WTC11 (cell line): Measurements from ENCODE around the gene KIF12. TPM values are rescaled to one million over a fixed set of nuclear protein-coding genes. Genes with fewer than 3 reads are reported as not detected.

Experiments
- ATAC-seq: fragments of 200-7000 bp; cut with Tn5 transposase; 2 replicates; pipeline ENCODE4 v1.10.0; 2021; ENCODE audit warnings: mild to moderate bottlenecking, moderate library complexity
- CTCF ChIA-PET: fragments of 300-600 bp; sonication (Branson Sonifier 250); formaldehyde crosslinking; loops from one replicate; lab custom pipeline; 2021; ENCODE audit warnings: antibody characterized with exemption; lab: Charles Lee
- POLR2A ChIA-PET: fragments of 350-600 bp; sonication (Branson Sonifier 250); formaldehyde crosslinking; loops from one replicate; lab custom pipeline; 2021; ENCODE audit warnings: antibody characterized with exemption; lab: Charles Lee
- DNase-seq: peaks from one replicate; pipeline ENCODE4 v3.0.0; 2021; ENCODE audit warnings: low spot score
- H3K27ac Mint-ChIP-seq: 2 replicates; pipeline ENCODE4 v1.8.0; 2021; ENCODE audit warnings: mixed read lengths
- H3K27me3 Mint-ChIP-seq: 2 replicates; pipeline ENCODE4 v1.8.0; 2021; ENCODE audit warnings: low read depth, mild to moderate bottlenecking, moderate library complexity, mixed read lengths
- H3K36me3 Mint-ChIP-seq: 2 replicates; pipeline ENCODE4 v1.8.0; 2021; ENCODE audit warnings: mixed read lengths
- H3K4me1 Mint-ChIP-seq: 2 replicates; pipeline ENCODE4 v1.8.0; 2022; ENCODE audit warnings: mixed read lengths
- H3K4me3 Mint-ChIP-seq: 2 replicates; pipeline ENCODE4 v1.8.0; 2021; ENCODE audit warnings: mild to moderate bottlenecking, moderate library complexity, mixed read lengths
- H3K9me3 Mint-ChIP-seq: 2 replicates; pipeline ENCODE4 v1.8.0; 2021; ENCODE audit warnings: mixed read lengths
- CREM ChIP-seq: sonication (generic); formaldehyde crosslinking; IDR thresholded peaks from 2 replicates; pipeline ENCODE4 v1.8.1; 2022; ENCODE audit warnings: mild to moderate bottlenecking, missing genetic modification reagents, moderate library complexity
- ELF4 ChIP-seq: sonication (generic); formaldehyde crosslinking; IDR thresholded peaks from 2 replicates; pipeline ENCODE4 v1.8.1; 2022; ENCODE audit warnings: low read depth, mild to moderate bottlenecking, moderate library complexity, missing genetic modification reagents
- ESRRA ChIP-seq: sonication (generic); formaldehyde crosslinking; IDR thresholded peaks from 2 replicates; pipeline ENCODE4 v1.8.1; 2022; ENCODE audit warnings: mild to moderate bottlenecking, missing genetic modification reagents, borderline replicate concordance
- ETV6 ChIP-seq: sonication (generic); formaldehyde crosslinking; IDR thresholded peaks from 2 replicates; pipeline ENCODE4 v1.8.1; 2022; ENCODE audit warnings: mild to moderate bottlenecking, missing genetic modification reagents
- FOXP1 ChIP-seq: sonication (generic); formaldehyde crosslinking; IDR thresholded peaks from 2 replicates; pipeline ENCODE4 v1.8.0; 2022; ENCODE audit warnings: missing genetic modification reagents, mild to moderate bottlenecking, moderate library complexity, borderline replicate concordance
- GABPB1 ChIP-seq: sonication (generic); formaldehyde crosslinking; IDR thresholded peaks from 2 replicates; pipeline ENCODE4 v1.8.1; 2023; ENCODE audit warnings: mild to moderate bottlenecking, missing genetic modification reagents
- GRHL2 ChIP-seq: fragments of 250-450 bp; sonication (Bioruptor Pico); IDR thresholded peaks from 2 replicates; pipeline ENCODE4 v1.8.0; 2022; ENCODE audit warnings: mild to moderate bottlenecking, moderate library complexity; ENCODE audit not compliant: insufficient replicate concordance, severe bottlenecking
- NFYB ChIP-seq: sonication (generic); formaldehyde crosslinking; conservative IDR thresholded peaks from 2 replicates; pipeline ENCODE4 v1.8.0; 2022; ENCODE audit warnings: low read depth, missing genetic modification reagents
- NR2C2 ChIP-seq: sonication (generic); formaldehyde crosslinking; IDR thresholded peaks from 2 replicates; pipeline ENCODE4 v1.8.0; 2022; ENCODE audit warnings: mild to moderate bottlenecking, missing genetic modification reagents
- NR3C1 ChIP-seq: sonication (generic); formaldehyde crosslinking; conservative IDR thresholded peaks from 2 replicates; pipeline ENCODE4 v1.8.1; 2023; ENCODE audit warnings: low read depth, mild to moderate bottlenecking, missing genetic modification reagents
- TEAD4 ChIP-seq: sonication (generic); formaldehyde crosslinking; IDR thresholded peaks from 2 replicates; pipeline ENCODE4 v1.8.0; 2022; ENCODE audit warnings: mild to moderate bottlenecking, missing genetic modification reagents
- USF2 ChIP-seq: sonication (generic); formaldehyde crosslinking; IDR thresholded peaks from 2 replicates; pipeline ENCODE4 v1.8.1; 2023; ENCODE audit warnings: mild to moderate bottlenecking, missing genetic modification reagents, moderate library complexity
- ZNF121 ChIP-seq: sonication (generic); formaldehyde crosslinking; IDR thresholded peaks from 2 replicates; pipeline ENCODE4 v1.8.0; 2023; ENCODE audit warnings: missing genetic modification reagents
- ZNF232 ChIP-seq: sonication (generic); formaldehyde crosslinking; IDR thresholded peaks from 2 replicates; pipeline ENCODE4 v1.8.0; 2022; ENCODE audit warnings: mild to moderate bottlenecking, missing genetic modification reagents
- ZNF423 ChIP-seq: fragments of 250-450 bp; sonication (Bioruptor Pico); IDR thresholded peaks from 2 replicates; pipeline ENCODE4 v2.1.2; 2022; ENCODE audit warnings: mild to moderate bottlenecking, moderate library complexity
- ZNF671 ChIP-seq: fragments of 250-450 bp; sonication (Bioruptor Pico); IDR thresholded peaks from 2 replicates; pipeline ENCODE4 v1.8.0; 2021; ENCODE audit warnings: mild to moderate bottlenecking
- ZSCAN18 ChIP-seq: fragments of 250-450 bp; sonication (Bioruptor Pico); IDR thresholded peaks from 2 replicates; pipeline ENCODE4 v2.1.2; 2022; ENCODE audit warnings: mild to moderate bottlenecking, moderate library complexity
- total RNA-seq: library from RNA; stranded (reverse); gene quantifications from 3 replicates; pipeline ENCODE4 v1.2.3, GENCODE V29; 2021
- TF ChIP-seq, protein P1 (sequence below): sonication (generic); formaldehyde crosslinking; IDR thresholded peaks from 2 replicates; pipeline ENCODE4 v1.8.0; 2022; ENCODE audit warnings: mild to moderate bottlenecking, missing genetic modification reagents
- TF ChIP-seq, protein P2 (sequence below): sonication (generic); formaldehyde crosslinking; IDR thresholded peaks from 2 replicates; pipeline ENCODE4 v1.8.1; 2022; ENCODE audit warnings: missing genetic modification reagents, borderline replicate concordance
- TF ChIP-seq, protein P3 (sequence below): sonication (generic); formaldehyde crosslinking; IDR thresholded peaks from 2 replicates; pipeline ENCODE4 v1.8.0; 2022; ENCODE audit warnings: mild to moderate bottlenecking, missing genetic modification reagents
- TF ChIP-seq, protein P4 (sequence below): fragments of 250-450 bp; sonication (Bioruptor Pico); IDR thresholded peaks from 2 replicates; pipeline ENCODE4 v1.9.0; 2021; ENCODE audit warnings: moderate library complexity, mild to moderate bottlenecking, inconsistent platforms, borderline replicate concordance
- TF ChIP-seq, protein P5 (sequence below): fragments of 250-450 bp; sonication (Bioruptor Pico); conservative IDR thresholded peaks from 2 replicates; pipeline ENCODE4 v1.9.0; 2021; ENCODE audit warnings: mild to moderate bottlenecking

Gene KIF12
- total RNA-seq, 1 experiment from 2014 or later, result 4.0 TPM

- ChIA-PET POLR2A (no interaction called here), CTCF (interaction anchor here (0.9 to 1.8 kb wide), 4 partner anchors 8 to 203 kb away, joined by 3 to 7 read pairs (median 4); partner anchors contain the start of gene KIF12)
- H3K9me3 Mint-ChIP-seq, result no peaks in the 10 kb centered on the region
- ATAC-seq (no peak), DNase-seq (no peak)
- H3K36me3 Mint-ChIP-seq, result no peaks in the 10 kb centered on the region
- peaks cover 26% of the 10 kb centered on the region for H3K27me3 Mint-ChIP-seq
- H3K27ac Mint-ChIP-seq, result no peak overlapping the region
- H3K4me1 Mint-ChIP-seq, result no peaks in the 10 kb centered on the region
- no peak for TF ChIP-seq NR3C1 (CRISPR knock-in tag)
- TF ChIP-seq FOXP1 (CRISPR knock-in tag), result no peak
- TF ChIP-seq ELF4 (CRISPR knock-in tag), result no peak
- no peak for TF ChIP-seq ZSCAN18
- TF ChIP-seq, protein P1, sequence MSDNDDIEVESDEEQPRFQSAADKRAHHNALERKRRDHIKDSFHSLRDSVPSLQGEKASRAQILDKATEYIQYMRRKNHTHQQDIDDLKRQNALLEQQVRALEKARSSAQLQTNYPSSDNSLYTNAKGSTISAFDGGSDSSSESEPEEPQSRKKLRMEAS, result no peak
- TF ChIP-seq, protein P2, sequence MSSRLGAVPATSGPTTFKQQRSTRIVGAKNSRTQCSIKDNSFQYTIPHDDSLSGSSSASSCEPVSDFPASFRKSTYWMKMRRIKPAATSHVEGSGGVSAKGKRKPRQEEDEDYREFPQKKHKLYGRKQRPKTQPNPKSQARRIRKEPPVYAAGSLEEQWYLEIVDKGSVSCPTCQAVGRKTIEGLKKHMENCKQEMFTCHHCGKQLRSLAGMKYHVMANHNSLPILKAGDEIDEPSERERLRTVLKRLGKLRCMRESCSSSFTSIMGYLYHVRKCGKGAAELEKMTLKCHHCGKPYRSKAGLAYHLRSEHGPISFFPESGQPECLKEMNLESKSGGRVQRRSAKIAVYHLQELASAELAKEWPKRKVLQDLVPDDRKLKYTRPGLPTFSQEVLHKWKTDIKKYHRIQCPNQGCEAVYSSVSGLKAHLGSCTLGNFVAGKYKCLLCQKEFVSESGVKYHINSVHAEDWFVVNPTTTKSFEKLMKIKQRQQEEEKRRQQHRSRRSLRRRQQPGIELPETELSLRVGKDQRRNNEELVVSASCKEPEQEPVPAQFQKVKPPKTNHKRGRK (CRISPR knock-in tag), result no peak
- no peak for TF ChIP-seq ETV6 (CRISPR knock-in tag)
- TF ChIP-seq, protein P3, sequence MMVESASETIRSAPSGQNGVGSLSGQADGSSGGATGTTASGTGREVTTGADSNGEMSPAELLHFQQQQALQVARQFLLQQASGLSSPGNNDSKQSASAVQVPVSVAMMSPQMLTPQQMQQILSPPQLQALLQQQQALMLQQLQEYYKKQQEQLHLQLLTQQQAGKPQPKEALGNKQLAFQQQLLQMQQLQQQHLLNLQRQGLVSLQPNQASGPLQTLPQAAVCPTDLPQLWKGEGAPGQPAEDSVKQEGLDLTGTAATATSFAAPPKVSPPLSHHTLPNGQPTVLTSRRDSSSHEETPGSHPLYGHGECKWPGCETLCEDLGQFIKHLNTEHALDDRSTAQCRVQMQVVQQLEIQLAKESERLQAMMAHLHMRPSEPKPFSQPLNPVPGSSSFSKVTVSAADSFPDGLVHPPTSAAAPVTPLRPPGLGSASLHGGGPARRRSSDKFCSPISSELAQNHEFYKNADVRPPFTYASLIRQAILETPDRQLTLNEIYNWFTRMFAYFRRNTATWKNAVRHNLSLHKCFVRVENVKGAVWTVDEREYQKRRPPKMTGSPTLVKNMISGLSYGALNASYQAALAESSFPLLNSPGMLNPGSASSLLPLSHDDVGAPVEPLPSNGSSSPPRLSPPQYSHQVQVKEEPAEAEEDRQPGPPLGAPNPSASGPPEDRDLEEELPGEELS (CRISPR knock-in tag), result no peak
- TF ChIP-seq, protein P4, sequence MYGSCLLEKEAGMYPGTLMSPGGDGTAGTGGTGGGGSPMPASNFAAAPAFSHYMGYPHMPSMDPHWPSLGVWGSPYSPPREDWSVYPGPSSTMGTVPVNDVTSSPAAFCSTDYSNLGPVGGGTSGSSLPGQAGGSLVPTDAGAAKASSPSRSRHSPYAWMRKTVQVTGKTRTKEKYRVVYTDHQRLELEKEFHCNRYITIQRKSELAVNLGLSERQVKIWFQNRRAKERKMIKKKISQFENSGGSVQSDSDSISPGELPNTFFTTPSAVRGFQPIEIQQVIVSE (CRISPR knock-in tag), result no peak
- TF ChIP-seq NR2C2 (CRISPR knock-in tag), result no peak
- no peak for TF ChIP-seq NFYB (CRISPR knock-in tag)
- H3K4me3 Mint-ChIP-seq, result no peak overlapping the region
Measured at GRCh38 chr9:114087721-114088120, 11.4 kb downstream of the KIF12 start.

DNA sequence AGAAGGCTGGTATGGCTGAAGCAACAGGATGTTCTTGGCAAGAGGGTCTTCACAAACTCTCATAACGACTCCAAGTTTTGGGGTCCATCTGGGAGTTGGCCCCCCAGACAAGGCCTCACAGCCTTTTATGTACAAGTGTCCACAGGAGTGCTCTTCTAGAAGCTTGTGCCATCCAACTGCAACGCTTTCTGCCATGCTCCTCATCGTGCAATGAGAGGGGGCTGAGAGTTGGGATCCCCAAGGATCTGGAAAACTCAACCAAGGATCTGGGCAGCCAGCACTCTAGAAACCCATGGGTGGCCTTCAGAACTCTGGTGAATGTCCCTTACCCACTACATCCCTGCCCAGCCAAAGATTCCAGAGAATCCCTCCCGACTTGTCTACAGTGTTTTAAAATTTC lies 12.5 kb downstream of the KIF12 start:
- Mint-ChIP-seq H3K9me3 (no peaks in the 10 kb centered on the region), H3K27me3 (peaks cover 35% of the 10 kb centered on the region), H3K4me3 (no peak overlapping the region)
- ChIA-PET POLR2A (no interaction called here), CTCF (interaction anchor here (5.6 kb wide), 1 partner anchor 21 kb away, joined by 80 read pairs; no protein-coding TSS in a partner anchor)
- ATAC-seq, result no peak
- no peak for TF ChIP-seq USF2 (CRISPR knock-in tag)
- TF ChIP-seq, all 79 proteins: peak for 0
- Mint-ChIP-seq H3K4me1 (no peaks in the 10 kb centered on the region), H3K36me3 (no peaks in the 10 kb centered on the region), H3K27ac (no peak overlapping the region)
- no peak for DNase-seq

DNA sequence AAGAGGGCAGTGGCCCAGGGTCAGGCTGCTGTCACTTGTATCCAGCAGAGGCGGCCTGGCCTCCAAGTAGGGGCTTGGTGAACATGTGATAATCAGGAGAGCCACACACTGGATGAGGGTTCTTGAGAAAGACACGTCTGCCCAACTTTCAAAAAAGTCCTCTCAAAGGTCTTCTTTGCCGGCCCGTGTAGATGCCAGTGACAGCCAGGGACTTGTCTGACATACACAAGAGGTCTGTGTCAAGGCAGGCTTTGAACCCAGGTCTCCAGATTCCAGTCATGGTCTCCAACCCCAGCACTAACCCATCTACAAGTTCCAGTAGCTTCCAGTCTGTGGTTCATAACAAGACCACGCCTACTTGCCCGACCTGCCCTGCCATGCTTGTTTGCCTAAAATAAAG lies 13.1 kb downstream of the KIF12 start:
- Mint-ChIP-seq H3K27ac (no peak overlapping the region), H3K9me3 (no peaks in the 10 kb centered on the region), H3K36me3 (no peaks in the 10 kb centered on the region), H3K4me3 (no peak overlapping the region), H3K4me1 (no peaks in the 10 kb centered on the region), H3K27me3 (peaks cover 38% of the 10 kb centered on the region)
- DNase-seq (no peak), ATAC-seq (no peak)
- POLR2A ChIA-PET, result no interaction called here
- CTCF ChIA-PET, result interaction anchor here (0.7 to 5.6 kb wide), 5 partner anchors 11 to 204 kb away, joined by 3 to 109 read pairs (median 80); partner anchors contain the start of gene KIF12
- no peak for TF ChIP-seq ZNF232
- no peak for TF ChIP-seq ESRRA
- TF ChIP-seq TEAD4 (CRISPR knock-in tag), result no peak
- TF ChIP-seq NFYB (CRISPR knock-in tag), result no peak
- no peak for TF ChIP-seq CREM
- TF ChIP-seq, protein P5, sequence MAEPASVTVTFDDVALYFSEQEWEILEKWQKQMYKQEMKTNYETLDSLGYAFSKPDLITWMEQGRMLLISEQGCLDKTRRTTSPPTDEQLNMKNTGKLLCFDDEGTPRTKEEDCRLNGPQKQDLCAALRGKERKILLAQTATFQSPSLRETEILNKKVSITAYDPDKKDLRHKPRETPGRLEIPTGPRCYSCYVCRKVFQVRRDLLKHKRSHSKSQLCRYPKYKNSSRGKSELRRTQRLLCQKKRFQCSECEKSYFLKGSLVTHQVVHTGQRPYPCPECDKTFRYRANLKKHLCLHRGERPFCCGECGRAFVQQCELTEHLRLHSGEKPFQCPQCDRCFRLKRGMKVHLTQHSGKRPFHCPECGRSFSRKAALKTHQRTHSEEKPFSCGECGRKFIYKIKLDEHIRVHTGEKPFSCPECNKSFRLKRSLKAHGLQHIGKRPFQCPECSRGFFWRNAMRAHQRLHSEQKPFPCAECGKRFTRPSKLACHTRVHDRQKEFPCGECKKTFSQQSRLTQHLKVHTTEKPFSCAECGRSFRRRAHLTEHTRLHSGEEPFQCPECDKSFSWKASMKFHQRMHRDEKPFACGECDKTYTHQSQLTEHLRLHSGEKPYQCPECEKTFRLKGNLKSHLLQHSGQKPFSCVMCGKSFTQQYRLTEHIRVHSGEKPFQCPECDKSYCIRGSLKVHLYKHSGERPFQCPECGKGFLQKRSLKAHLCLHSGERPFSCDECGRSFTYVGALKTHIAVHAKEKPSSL (CRISPR knock-in tag), result no peak
- no peak for TF ChIP-seq ZNF671 (CRISPR knock-in tag)
- TF ChIP-seq ZNF121 (CRISPR knock-in tag), result no peak
- TF ChIP-seq GRHL2 (CRISPR knock-in tag), result no peak
- TF ChIP-seq ZNF423 (CRISPR knock-in tag), result no peak
- no peak for TF ChIP-seq ETV6 (CRISPR knock-in tag)
- no peak for TF ChIP-seq GABPB1 (CRISPR knock-in tag)
